Fibroblast of gingiva (primary cell): Measurements from ENCODE around the gene EHD3.

Source experiments
- DNase-seq: peaks from one replicate; pipeline ENCODE4 v3.0.0-alpha.2; 2011; ENCODE audit warnings: low read depth

The EHD3 gene

DNA sequence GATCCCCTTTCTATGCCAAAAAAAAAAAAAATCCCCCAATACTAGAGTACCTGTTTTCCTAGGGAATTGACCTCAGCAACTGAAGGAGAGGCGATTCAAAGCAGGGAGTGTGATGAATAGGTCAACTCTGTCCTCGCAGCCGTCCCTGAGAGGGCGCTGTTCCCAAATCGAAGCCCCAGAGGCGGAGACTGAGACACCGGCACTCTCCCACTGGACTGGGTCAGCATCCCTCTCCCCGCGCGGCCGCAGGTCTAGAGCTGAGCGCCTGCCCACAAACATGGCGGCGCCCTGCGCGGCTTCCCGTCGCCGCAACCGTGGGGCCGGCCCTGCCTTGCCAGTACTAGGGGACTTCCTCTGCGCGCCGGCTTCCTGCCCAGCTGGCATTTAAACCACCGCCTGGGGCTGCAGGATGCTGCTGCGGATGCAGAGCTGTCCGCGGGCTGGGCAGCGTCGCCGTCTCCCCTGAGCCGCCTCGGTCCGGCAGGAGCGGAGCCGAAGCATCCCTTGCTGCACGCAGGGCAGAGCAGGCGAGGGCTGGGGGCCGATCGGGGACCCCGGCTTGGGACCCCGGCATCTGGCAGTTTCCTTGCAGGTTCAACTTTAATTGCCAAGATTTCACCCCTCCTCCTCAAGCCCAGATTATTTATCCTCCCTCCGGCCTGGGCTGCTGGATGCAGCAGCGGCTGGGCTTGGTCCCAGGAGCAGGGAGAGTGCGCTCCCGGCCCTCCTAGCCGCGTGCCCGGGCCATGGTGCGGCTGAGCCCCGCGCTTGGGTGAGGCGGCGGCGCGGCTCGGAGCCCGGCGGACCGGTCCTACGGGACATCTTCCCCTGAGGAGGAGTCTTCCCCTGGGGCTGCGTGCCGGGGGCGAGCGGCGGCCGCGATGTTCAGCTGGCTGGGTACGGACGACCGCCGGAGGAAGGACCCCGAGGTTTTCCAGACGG is at the start of gene EHD3:
TSS of gene EHD3 (plus strand) at position 412 of the 942 bp plus-strand sequence. CDS start at position 882, 470 bp downstream.
- DNase-seq = peak; percentile 88

DNA sequence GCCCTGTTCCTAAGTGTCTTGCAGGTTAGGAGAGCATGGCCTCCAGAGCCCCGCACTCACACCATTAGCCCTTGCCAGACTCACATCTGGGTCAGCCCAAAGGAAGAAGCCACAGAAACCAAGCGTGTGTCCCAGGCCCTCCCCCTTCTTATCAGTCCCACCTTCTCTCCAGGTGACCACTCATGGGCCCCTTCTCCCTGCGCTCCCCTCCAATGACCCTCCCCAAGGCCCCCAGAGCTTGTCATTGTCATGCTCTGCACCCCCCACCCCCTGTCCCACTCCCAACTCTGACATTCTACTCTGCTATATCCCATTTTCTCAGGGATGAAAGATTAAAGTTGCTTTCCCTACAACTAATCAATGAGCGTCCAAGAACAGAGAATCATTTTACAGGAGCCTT is 46.8 kb upstream of the EHD3 start:
- DNase-seq = no peak

DNA sequence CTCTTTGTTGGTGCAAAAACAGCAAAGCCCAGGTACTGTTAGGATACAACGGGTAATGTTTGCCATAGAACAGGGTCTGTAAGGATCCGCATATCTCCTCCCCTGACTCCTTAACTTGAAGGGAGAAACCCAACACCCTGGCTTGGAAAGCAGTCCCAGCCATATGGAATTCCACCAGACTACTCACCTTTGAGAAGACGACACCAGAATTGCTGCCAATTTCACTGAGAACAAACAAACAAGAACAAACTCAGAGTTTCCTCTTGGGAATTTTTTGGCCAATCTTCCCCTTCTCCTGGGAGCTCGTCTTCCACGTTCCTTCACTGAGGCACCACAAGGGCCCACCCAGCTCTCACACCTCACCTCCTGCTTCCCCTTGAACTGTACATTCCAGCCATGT is 45.8 kb upstream of the EHD3 start:
- no peak for DNase-seq

DNA sequence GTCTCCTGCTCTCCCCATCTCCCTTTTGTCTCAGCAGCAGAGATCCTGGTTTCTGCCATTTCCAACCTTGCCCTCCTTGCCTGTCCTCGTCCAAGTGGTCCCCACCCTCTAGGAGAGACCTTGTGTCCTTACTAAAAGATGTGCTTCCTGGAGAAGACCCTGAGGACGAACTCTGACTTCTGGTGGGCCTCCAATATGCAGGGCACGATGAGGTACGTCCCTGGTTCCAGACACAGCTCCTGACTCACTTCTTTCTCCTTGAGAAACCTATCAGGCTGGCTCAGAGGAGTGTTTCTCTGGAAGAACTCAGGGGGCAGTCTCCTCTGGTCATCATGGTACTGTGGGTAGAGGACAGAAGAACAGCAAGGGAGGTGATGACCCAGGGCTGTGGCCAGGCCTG is 44.8 kb upstream of the EHD3 start:
- no peak for DNase-seq

DNA sequence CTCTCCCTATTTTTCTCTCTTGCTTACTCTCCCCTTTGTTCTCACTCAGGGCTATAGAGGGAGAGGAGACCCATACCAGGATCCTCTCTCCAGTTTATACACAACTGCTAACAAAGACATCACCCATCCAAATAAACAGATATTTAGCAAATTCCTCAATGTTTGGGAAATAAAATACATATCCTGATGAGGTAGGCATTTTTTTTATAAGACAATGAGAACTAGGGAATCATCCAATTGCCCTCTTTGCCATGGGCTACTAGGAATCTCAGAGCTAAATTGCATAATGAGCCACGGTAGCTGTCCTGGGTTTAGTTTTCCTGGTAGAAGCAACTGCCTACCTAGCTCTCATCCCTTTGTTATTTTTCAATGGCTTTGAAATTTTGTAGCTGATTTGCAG is 43.8 kb upstream of the EHD3 start:
- no peak for DNase-seq

DNA sequence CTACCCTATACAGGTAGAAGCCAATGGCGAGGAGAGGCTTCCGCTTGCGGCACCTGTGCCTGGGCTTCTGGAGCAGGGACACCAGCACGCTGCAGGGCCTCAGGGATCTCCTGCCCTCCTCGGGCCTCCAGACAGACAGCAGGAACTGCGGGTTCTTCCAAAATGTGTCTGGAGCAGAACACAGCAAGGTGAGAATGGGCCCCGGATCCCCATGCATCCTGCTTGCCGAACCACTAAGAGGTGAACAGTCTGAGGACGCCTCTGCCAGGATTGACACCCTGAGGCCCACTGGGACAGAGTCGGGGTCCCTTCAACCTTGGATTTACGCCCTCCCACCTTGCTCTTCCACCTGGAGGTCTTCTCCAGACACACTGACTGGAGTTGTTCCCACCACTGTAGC is 42.0 kb upstream of the EHD3 start:
- DNase-seq = no peak

DNA sequence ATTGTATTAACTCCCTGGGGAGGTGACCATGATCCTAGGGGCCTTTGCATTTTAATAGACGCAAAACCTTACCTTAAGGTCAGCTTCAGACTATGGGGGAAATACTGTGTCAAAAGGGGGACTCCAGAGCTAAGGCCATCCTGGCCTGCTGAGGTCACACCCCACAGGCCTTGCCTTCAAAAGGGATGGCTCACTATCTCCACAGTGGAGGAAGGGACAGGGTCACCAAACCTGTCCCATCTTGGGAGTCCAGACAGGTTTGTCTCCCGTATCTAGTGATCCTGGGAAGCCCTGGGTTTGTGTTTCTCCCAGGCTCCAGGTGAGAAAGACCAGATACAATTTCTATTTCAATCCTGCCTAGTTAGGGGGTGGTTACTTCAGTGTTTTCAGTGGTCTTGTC is 41.6 kb upstream of the EHD3 start:
- DNase-seq = no peak

DNA sequence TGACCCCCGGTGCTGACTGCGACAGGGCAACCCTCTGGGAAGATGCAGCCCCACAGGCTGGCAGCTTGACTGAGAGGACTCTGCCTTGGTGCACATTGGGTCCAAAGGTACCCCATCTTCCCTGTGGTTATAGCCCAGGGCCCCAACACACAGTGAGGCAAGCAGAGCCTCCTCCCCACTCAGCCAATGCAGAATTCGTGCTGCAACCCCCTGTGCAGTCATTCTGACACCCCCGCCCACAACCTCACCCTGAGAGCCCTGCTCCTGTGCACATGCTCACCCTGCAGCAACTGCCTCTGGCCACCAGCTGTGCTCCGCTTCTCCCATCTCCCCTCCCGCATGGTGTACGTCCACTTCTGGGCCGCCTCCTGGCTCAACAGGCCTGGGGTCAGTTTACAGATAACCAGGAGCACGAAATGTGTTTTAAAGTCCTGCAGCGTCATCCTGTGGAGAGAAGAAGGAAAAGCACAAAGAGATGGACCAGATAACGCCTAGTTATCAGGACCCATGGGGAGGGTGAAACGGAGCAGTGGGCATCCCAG is 41.0 kb upstream of the EHD3 start:
- DNase-seq = no peak

DNA sequence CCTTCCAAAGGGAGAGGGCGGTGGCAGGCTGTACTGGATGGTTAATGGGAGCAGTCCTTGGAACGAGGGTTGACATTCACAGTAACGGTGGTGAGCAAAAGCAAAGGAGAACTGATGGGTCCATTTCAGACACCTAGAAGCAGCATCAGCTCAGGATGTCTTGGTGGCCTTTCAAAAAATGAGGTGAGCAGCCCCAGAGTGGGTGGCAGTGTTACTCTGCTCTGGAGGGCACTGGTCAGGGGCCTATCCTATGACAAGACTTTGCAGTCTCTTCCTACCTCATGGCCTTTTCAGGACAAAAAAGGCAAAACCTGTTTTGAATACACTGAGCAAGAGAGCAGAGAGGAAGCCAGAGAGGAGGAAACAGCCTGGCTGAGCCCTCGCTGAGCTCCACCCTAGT is 40.1 kb upstream of the EHD3 start:
- DNase-seq = no peak

DNA sequence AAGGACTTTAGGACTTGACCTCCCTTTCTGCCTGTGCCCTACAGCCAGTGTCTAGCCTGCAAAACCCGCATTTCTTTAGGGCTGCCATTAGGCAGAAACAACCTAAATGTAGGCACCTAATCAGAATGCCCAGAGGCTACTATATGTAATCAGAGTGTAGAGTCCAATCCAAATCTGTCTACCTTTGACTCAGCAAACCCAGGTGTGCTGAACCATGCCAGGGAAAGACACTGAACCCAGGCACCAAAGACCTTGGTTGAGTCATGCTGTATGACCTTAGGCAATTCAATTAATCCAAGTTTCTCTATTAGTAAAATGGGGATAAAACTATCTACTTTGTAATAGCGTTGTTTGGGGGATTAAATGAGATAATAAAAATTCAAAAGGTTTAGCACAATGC is 37.3 kb upstream of the EHD3 start:
- DNase-seq = no peak

DNA sequence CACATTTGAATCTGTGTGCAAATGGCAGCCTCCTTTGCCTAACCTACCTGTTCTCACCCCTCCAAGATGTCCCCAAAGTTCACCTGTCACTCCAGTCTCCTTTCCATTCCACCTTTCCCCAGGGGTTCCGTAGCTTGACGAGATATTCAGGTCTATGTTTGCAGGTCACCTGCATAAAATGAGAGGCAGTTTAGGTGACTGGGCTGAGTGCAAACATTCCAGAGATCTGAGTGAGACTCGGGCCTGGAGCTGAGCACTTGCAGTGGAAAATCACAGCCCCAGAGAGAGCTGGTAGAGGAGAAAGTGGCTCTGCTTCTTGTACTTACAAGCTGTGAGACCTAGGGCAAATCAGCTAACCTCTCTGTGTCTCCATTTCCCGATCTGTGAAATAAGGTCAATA is 36.8 kb upstream of the EHD3 start:
- no peak for DNase-seq

DNA sequence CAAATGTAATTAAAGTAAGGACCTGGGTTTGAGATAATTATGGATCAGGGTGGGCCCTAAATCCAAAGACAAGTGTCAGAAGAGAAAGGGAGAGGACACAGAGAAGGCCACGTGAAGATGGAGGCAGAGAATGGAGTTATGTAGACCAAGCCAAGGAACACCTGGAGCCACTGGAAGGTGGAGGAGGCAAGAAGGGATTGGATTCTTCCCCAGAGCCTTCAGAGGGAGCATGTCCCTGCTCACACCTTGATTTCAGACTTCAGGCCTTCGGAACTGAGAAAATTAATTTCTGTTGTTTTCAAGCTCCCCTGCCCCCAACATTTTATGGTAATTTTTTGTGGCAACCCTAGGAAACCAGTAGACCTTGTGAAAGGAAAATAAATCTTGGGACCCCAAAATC is 36.3 kb upstream of the EHD3 start:
- no peak for DNase-seq

DNA sequence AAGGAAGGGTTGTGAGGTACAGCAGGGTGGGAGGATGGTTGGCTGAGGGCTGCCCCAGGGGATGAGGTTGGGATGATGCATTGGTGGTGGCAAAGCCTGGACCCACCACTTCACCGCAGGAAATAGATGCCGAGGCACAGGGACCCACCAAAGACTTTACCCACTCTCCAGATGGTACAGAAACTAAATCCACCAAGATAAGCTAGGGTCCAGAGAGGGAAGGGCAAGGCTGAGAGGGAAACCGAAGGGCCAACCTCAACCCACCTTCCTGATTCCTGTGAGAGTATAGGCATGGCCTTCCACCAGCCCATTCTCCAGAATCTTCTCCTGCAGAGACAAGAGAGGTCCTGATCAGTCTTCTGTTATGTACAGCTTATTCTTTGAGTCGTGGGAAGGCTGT is 34.7 kb upstream of the EHD3 start:
- DNase-seq = no peak

DNA sequence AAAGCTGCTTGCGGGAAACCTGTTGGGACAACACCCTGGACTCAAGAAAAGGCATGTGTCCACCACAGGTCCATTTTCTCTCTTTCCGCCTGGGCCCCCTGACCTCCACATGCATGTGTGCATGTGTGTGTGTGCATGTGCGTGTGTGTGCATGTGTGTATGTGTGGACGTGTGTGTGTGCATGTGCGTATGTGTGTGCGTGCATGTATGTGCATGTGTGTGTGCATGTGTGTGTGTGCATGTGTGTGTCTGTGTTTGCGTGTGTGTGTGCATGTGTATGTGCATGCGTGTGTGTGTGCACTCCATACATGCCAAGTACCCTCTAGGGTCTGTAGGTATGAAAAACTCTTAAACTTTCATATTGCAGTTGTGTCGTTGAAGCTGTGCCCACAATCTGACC is 33.0 kb upstream of the EHD3 start:
- no peak for DNase-seq

DNA sequence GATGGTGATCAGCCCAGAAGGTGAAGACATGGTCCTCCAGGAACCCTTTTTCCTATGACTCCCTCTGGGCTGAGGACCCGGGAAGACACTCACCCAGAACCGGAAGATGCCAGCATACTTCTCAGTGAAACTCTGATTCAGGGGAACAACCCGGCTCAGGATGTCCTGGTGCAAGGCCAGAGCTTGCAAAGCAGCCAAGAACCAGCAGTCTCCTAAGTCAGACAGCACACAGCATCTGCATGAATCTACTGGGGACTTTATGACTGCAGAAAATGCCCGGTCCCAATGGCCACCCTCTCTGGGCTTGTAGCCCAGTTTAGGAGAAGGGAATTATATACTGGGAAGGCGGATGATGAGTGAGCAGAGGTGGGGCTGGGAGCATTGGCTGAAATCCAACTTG is 31.9 kb upstream of the EHD3 start:
- no peak for DNase-seq

DNA sequence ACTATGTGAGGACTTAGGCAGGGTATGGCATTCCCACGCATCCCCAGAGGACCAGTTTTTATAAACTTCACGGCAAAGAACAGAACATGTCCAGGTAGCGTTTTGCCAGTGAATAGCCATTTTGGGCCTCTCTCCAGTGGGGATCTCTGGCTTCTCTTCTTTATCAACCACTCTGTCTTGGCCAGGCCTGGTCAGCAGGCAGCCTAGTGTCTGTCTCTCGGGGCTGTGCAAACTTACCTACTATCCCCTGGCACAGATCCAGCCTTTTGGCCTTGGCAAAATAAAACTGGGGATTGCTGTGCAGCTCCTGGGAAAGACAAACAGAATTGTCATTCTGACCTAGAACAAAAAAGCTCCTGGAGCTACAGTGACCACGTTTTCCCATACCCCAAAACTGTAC is 31.1 kb upstream of the EHD3 start:
- DNase-seq = no peak

DNA sequence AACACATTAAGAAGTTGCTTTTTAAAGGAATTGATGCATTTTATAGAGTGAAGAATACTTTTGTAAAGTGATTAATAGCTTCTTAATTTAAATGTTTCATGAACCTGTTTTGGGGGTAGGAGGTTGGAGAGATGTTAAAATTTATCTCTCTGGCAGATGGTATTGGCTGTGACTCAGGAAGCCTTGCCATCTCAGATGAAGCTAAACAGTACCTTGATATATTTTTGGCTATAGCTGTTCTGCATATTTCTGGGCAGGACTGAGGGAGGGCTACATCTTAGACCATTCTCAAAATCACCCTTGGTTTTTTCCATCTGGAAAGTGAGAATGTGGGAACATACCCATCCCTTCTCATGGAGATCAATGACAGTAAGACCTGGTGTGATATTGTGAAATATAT is 30.0 kb upstream of the EHD3 start:
- no peak for DNase-seq

DNA sequence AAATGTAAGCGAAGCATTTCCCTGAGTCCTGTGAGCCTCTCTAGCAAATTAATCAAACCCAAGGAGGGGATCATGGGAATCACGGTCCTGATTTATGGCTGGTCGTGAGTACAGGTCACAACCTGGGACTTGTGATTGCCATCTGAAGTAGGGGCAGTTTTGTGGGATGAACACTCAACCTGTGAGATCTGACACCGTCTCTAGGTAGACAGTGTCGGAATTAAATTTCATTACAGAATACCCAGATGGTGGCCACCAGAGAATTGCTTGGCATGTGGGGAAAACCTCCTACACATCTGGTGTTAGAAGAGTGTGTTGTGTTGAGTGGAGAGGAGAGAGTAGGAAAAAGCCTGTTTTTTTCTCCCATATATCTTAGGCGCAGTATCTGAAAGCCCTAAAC is 29.2 kb upstream of the EHD3 start:
- DNase-seq = no peak

DNA sequence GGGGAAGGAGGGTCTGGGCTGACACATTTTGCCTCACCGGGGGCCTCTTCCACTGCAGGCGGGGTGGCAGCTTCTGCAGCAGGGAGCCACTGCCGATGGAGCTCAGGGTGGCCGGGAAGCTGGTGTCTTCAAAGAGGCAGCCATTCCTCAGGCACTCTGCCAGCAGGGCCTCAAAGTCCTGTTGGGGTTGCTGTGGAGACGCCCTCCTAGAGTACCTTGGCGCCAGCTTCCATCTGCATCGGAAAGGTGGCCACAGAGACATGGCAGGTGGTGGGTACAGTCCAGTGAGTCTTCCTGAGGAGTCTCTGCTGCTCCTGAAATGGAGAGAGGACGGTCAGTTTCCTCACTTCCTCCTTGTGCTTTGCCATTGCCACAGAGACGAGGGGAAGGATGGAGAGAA is 28.8 kb upstream of the EHD3 start:
- DNase-seq = no peak

DNA sequence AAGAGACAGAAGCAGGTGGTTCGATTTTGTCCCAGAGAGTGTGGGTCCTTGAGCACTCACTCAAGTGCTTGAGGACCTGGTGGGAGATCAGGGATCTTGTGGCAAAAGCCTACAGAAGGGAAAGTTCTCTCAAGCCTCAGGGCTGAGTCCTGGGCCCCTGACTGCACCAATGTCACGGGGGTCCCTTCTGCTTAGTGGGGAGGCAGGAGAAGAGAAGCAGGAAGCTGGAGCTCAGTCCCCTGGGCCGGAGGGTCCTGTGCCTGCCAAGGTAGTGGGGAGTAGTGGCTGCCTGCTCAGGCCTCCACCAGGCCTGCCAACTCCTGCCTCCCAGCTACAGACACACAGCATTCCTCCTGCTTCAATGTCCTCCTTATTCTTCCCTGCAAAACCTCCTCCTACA is 28.3 kb upstream of the EHD3 start:
- no peak for DNase-seq

DNA sequence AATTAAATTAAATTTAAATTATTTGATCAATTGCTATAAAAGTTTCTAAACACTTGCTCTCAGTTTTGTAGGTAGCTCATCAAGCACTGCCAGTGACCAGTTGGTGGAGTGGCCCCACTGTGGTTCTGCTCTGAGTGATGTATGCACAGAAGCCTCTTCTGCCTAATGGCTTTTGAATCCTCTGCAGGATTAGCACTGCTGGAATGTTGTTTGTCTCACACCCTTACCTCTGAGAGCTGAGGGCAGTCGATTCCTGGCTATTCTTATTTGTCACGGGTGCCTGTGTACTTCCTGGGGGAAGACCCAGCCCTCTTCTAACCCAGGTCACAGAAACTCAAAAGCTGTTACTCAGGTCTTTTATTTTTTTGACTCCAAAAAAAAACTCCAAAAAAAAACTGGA is 26.2 kb upstream of the EHD3 start:
- DNase-seq = no peak

DNA sequence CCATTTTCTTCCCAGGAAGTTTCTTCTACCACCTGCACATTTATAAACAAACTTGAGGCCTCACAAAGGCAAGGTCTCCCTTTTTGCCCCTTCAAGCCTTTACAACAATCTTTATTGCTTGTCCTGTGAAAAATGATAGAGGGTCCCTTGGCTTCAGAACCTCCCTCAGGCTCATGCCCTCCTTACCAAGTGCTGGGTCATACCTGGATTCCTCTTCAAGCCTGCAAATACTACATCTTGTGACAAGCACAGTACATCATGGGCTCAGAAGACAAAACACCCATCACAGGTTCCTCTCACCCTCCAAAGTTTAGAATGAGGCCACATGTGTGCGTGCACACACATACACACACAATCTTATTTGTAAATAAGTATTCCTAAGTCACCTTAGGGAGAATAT is 25.7 kb upstream of the EHD3 start:
- no peak for DNase-seq

DNA sequence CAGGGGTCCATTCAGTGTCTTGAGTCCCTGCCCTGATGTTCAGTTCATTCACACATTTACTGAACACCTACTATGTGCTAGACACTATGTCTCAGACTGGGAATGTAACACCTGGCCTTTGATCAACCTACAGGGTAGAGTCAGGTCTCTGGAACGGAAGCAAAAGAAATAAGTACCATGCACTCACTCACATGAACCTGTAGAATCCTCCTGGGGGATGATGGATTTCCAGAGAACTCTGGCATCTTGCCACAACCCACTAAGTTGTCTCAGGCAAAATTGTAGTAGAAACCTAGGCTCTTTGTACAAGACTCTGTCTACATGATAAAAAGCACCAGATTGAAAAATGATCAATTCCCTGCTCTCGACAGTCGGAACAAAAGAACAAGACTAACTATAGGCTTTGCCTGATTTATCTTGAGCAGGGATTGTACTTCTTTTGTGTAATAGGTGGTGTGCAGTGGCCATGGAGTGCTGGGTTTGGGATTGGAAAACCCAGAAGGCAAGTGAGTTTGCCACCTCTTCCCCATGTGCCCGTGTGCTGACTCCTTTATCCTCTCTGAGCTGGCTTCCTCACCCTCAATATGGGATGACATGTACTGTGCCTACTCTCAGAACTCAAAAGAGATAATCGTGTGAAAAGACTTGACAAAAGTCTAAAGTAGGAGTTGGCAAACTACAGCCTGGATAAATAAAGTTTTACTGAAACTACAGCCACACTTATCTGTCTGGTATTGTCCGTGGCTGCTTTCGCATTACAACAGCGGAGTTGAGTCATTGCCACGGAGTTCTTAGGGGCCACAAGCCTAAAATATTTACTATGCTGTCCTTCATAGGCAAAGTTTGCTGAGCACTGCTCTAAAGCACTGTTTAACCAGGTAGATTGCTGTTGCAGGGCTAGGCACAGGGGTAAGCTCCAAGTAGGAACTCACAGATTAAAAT is 21.0 kb upstream of the EHD3 start:
- no peak for DNase-seq
